Measurements from ENCODE around the gene HEPACAM.

Gene HEPACAM

DNA sequence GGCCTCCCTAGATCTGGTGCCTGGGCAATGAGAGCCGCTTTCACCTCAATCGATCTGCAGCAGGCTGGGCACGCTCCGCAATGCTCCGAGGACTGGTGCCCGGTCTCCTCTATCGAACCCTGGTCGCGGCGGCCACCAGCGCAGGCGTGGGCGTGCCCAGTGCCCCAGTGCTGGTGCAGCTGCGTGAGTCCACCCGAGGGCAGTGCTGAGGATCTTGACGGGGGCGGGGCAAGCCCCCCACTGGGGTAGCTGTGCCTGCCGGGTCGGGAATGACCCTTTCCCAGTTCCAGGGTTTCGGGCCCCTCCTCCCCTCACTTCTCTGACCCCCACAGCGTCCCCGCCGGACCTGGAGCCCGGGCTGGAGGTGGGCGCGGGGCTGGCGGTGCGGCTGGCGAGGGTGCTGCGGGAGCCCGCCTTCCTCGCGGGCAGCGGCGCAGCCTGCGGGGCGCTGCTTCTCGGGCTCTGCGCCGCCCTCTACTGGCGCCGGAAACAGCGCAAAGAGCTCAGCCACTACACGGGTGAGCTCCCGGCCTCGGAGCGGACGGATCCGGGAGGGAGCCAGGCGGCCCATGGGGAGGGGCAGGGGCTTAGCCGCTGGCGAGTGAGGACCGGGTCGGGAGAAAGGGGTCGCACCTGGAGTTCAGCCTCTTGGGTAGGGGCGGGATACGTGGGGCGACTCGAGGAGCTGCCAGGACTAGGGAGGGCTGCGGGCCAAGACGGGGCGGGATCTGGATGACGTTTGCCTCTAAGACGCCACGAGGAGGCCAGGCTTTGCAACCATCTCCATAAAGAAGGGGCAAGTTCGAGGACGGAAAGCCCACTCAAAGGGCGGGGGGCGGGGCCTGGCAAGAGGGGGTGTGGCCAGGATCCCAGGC lies 59.7 kb downstream of the HEPACAM start:
- DNase-seq (ENCODE audit: low read depth), result peak; percentile 72
- no peak for TF ChIP-seq MYC (IDR thresholded peaks at IDR 0.05; ENCODE audit: low read depth, low read length)
- TF ChIP-seq, protein P1, sequence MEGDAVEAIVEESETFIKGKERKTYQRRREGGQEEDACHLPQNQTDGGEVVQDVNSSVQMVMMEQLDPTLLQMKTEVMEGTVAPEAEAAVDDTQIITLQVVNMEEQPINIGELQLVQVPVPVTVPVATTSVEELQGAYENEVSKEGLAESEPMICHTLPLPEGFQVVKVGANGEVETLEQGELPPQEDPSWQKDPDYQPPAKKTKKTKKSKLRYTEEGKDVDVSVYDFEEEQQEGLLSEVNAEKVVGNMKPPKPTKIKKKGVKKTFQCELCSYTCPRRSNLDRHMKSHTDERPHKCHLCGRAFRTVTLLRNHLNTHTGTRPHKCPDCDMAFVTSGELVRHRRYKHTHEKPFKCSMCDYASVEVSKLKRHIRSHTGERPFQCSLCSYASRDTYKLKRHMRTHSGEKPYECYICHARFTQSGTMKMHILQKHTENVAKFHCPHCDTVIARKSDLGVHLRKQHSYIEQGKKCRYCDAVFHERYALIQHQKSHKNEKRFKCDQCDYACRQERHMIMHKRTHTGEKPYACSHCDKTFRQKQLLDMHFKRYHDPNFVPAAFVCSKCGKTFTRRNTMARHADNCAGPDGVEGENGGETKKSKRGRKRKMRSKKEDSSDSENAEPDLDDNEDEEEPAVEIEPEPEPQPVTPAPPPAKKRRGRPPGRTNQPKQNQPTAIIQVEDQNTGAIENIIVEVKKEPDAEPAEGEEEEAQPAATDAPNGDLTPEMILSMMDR (IDR thresholded peaks at IDR 0.05; ENCODE audit: low read depth, low read length), result peak; percentile 69
- peak overlapping the region; percentile 21 for H3K4me3 ChIP-seq (ENCODE audit: low read depth, low read length)

DNA sequence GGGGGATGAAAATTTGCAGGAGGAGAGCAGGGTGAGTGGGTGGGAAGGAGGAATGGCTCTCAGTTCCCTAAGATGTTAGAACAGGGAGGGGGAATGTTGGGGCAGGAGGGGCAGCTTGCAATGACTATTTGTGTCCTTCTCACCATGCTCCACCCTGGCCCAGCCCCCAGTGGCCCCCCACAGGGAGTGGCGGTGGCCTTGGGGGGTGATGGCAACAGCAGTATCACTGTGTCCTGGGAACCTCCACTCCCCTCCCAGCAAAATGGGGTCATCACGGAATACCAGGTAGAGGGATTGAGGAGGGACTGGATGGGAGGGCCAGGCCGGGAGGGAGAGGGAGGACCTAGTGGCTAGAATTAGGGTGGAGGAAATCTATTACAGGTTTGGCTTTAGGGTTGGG lies 60.4 kb downstream of the HEPACAM start:
- H3K4me3 ChIP-seq (ENCODE audit: low read depth, low read length), result no peak overlapping the region
- no peak for DNase-seq (ENCODE audit: low read depth)
- no peak for TF ChIP-seq POLR2A (IDR thresholded peaks at IDR 0.05; ENCODE audit: extremely low read depth, insufficient read length)
- TF ChIP-seq, protein P2, sequence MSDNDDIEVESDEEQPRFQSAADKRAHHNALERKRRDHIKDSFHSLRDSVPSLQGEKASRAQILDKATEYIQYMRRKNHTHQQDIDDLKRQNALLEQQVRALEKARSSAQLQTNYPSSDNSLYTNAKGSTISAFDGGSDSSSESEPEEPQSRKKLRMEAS (IDR thresholded peaks at IDR 0.05; ENCODE audit: low read depth, low read length), result no peak
- TF ChIP-seq MYC (IDR thresholded peaks at IDR 0.05; ENCODE audit: low read depth, low read length), result no peak
- TF ChIP-seq, protein P1 (IDR thresholded peaks at IDR 0.05; ENCODE audit: low read depth, low read length), result no peak

DNA sequence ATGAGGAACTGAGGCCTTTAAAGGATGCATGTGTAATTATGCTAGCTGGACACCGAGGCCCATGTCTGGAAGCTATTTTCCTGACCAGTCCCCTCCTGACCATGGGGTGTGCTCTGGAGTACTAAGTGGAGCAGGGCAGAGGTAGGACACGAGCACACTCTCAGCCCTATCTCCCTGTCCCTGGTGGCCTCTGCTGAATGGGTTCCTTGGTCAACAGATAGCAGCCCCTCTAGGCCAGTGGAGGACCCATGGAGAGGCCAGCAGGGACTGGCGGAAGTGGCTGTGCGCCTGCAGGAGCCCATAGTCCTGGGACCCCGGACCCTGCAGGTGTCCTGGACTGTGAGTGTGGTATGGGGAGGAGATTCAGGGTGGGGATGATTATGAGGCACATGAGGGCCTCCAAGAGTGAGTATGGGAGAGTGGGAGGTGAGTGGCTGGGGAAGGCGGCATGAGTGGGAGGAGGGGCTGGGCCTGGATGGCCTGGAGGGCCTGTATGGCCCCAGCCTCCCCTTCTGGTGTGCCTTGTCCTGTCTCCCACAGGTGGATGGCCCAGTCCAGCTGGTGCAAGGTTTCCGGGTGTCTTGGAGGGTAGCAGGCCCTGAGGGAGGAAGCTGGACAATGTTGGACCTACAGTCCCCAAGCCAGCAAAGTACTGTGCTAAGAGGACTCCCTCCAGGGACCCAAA lies 61.1 kb downstream of the HEPACAM start:
- H3K4me3 ChIP-seq (ENCODE audit: low read depth, low read length), result no peak overlapping the region
- DNase-seq (ENCODE audit: low read depth), result no peak
- TF ChIP-seq, protein P2 (IDR thresholded peaks at IDR 0.05; ENCODE audit: low read depth, low read length), result no peak
- TF ChIP-seq, protein P1 (IDR thresholded peaks at IDR 0.05; ENCODE audit: low read depth, low read length), result no peak
- TF ChIP-seq POLR2A (IDR thresholded peaks at IDR 0.05; ENCODE audit: extremely low read depth, insufficient read length) (no peak), MYC (IDR thresholded peaks at IDR 0.05; ENCODE audit: low read depth, low read length) (no peak)

DNA sequence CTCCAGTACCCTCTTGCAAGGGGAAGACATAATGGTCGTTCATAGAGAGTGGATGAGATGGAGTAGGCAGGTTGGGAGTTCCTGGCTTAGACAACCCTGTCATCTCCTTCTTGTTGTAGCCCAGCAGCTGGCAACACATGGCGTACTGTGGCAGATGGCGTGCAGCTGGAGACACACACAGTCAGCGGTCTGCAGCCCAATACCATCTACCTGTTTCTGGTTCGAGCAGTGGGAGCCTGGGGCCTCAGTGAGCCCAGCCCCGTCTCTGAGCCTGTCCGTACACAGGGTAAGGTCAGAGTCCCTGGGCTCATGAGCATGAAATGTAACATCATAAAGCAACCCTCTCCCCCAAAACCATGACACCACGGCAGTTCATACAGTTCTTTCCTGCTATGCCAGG lies 61.9 kb downstream of the HEPACAM start:
- DNase-seq (ENCODE audit: low read depth), result no peak
- no peak for TF ChIP-seq POLR2A (IDR thresholded peaks at IDR 0.05; ENCODE audit: extremely low read depth, insufficient read length)
- TF ChIP-seq MYC (IDR thresholded peaks at IDR 0.05; ENCODE audit: low read depth, low read length), result no peak
- TF ChIP-seq, protein P1 (IDR thresholded peaks at IDR 0.05; ENCODE audit: low read depth, low read length), result no peak
- TF ChIP-seq, protein P2 (IDR thresholded peaks at IDR 0.05; ENCODE audit: low read depth, low read length), result no peak
- H3K4me3 ChIP-seq (ENCODE audit: low read depth, low read length), result no peak overlapping the region

DNA sequence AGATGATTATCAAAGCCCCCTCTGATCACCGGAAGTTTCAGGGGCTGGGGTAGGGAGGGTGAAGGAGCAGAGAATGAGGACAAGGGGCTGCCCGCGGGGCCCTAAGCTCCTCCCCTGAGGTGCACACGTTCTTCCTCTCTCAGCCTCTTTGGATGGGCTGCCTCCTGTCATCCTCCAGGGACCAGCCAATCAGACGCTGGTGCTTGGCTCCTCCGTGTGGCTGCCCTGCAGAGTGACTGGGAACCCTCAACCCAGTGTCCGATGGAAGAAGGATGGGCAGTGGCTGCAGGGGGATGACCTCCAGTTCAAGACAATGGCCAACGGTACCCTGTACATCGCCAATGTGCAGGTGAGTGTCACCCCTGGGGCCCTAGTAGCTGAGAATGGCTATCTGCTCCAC lies 63.1 kb downstream of the HEPACAM start:
- no peak for DNase-seq (ENCODE audit: low read depth)
- H3K4me3 ChIP-seq (ENCODE audit: low read depth, low read length), result no peak overlapping the region
- TF ChIP-seq MYC (IDR thresholded peaks at IDR 0.05; ENCODE audit: low read depth, low read length), result no peak
- TF ChIP-seq, protein P2 (IDR thresholded peaks at IDR 0.05; ENCODE audit: low read depth, low read length), result no peak
- TF ChIP-seq, protein P1 (IDR thresholded peaks at IDR 0.05; ENCODE audit: low read depth, low read length), result no peak
- TF ChIP-seq POLR2A (IDR thresholded peaks at IDR 0.05; ENCODE audit: extremely low read depth, insufficient read length), result no peak
